HFFc6 (cell line): ENCODE data around the gene ACSS2. TPM values are rescaled to one million over a fixed set of nuclear protein-coding genes. Genes with fewer than 3 reads are reported as not detected.

Source experiments
- DNase-seq: peaks from one replicate; pipeline ENCODE4 v3.0.0-alpha.2; 2018
- H3K27ac Mint-ChIP-seq: 2 replicates; pipeline ENCODE4 v1.8.0; 2020; ENCODE audit warnings: mild to moderate bottlenecking, mixed read lengths
- H3K27me3 Mint-ChIP-seq: 2 replicates; pipeline ENCODE4 v1.8.0; 2021; ENCODE audit warnings: mild to moderate bottlenecking, moderate library complexity, mixed read lengths; ENCODE audit not compliant: insufficient read depth
- H3K36me3 Mint-ChIP-seq: 2 replicates; pipeline ENCODE4 v1.8.0; 2021; ENCODE audit warnings: low read depth, mixed read lengths
- H3K4me1 Mint-ChIP-seq: 2 replicates; pipeline ENCODE4 v1.8.0; 2020; ENCODE audit warnings: low read depth, mixed read lengths
- H3K4me3 Mint-ChIP-seq: 2 replicates; pipeline ENCODE4 v1.8.0; 2020; ENCODE audit warnings: mild to moderate bottlenecking, moderate library complexity, mixed read lengths
- H3K9me3 Mint-ChIP-seq: 2 replicates; pipeline ENCODE4 v1.8.0; 2020; ENCODE audit warnings: mild to moderate bottlenecking, mixed read lengths
- CTCF ChIP-seq: fragments of 200-600 bp; sonication (generic); IDR thresholded peaks from 2 replicates; pipeline ENCODE4 v1.5.0; 2021; ENCODE audit warnings: antibody characterized with exemption, mild to moderate bottlenecking
- total RNA-seq, 6 experiments: library from RNA; stranded (reverse); fragmentation: NEBNext Ultra II Directional; extraction: Animal tissue kit (Norgen Biotek cat#: 25700); gene quantifications; 2 replicates in 1 of 6; 3 replicates in 5 of 6; pipeline ENCODE4 v1.2.3, GENCODE V29; 2021

ACSS2 gene
- total RNA-seq, 6 experiments from 2014 or later: 13.2 to 18.0 (median 15.5) TPM

DNA sequence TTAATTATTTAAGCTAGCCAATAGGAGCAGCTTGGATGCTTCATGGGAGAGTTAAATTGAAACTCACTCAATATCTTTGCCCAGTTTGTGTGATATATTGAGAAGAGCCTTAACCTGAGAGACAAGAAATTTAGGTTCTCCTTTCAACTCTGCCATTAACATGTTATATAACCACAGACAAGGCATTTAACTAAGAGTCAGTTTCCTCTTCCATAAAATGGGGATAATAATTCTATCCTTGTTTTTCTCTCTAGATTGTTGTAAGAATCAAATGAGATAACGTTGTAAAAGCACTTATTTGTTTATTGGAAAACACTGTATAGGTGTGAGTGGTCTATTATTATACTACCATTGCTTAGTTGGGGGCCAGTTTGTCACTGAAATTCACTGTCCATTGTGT is 7.8 kb downstream of the ACSS2 start:
- no peak for TF ChIP-seq CTCF
- Mint-ChIP-seq H3K27ac (no peak overlapping the region), H3K36me3 (peaks cover 8% of the 10 kb centered on the region), H3K9me3 (no peaks in the 10 kb centered on the region), H3K27me3 (no peaks in the 10 kb centered on the region), H3K4me3 (no peak overlapping the region), H3K4me1 (no peaks in the 10 kb centered on the region)
- DNase-seq: no peak

DNA sequence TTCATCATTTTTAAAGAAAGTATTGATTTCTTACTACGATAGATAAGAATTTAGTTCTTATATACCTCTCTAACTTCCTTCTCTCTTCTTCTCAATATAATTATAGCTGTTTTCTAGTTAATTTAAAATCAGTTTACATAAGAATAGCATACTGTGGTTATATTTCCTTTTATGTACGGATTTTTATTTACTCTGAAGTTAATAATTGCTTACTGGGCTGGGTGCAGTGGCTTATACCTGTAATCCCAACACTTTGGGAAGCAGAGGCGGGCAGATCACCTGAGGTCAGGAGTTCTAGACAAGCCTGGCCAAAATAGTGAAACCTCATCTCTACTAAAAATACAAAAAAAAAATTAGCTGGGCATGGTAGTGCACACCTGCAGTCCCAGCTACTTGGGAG is 9.7 kb downstream of the ACSS2 start:
- no peaks in the 10 kb centered on the region; the same call in 1 of the 2 replicates for H3K27me3 Mint-ChIP-seq
- peaks cover 8% of the 10 kb centered on the region for H3K36me3 Mint-ChIP-seq
- no peak for DNase-seq
- no peaks in the 10 kb centered on the region for H3K9me3 Mint-ChIP-seq
- no peak for TF ChIP-seq CTCF
- H3K4me1 Mint-ChIP-seq: peaks cover 18% of the 10 kb centered on the region
- no peak overlapping the region for H3K4me3 Mint-ChIP-seq
- H3K27ac Mint-ChIP-seq: no peak overlapping the region

DNA sequence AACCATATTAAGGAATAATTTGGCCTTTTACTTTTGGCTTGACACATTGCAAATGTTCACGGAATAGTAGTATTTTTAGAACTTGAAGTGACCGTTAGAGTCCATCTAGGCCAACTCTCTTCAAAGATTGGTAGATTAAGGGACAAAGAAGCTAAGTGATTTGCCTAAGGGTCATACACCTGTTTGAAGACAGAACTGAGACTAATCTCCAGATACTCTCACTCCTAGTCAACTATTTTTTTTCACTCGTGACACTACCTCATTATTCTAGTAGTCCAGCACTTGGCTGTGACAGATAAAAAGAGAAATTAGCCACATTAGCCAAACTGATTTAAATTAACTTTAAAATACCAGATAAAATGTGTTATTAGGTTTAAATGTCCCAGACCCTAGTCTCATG is 10.6 kb downstream of the ACSS2 start:
- H3K4me3 Mint-ChIP-seq: no peak overlapping the region
- H3K4me1 Mint-ChIP-seq: peaks cover 27% of the 10 kb centered on the region
- no peak for TF ChIP-seq CTCF
- H3K27me3 Mint-ChIP-seq: no peaks in the 10 kb centered on the region; the same call in 1 of the 2 replicates
- no peaks in the 10 kb centered on the region for H3K9me3 Mint-ChIP-seq
- DNase-seq: no peak
- H3K36me3 Mint-ChIP-seq: peaks cover 8% of the 10 kb centered on the region
- no peak overlapping the region for H3K27ac Mint-ChIP-seq

DNA sequence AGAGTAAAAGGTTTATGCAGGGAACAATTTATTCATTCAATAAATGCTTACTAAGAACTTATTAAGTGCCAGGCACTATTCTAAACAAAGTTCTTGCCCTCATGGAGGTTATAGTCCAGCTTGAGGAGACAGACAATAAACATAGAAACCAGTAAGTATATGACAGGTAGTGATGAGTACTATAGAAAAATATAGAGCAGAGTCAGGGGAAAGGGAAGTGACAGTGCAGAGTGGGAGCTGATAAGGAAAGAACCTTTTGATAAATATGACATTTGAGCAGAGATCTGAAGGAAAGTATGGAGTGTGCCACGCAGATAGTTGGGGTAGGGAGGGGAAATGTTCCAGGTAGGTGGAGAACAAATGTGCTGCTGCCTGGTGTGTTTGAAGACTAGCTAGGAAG is 12.1 kb downstream of the ACSS2 start:
- Mint-ChIP-seq H3K27ac (no peak overlapping the region), H3K36me3 (peaks cover 8% of the 10 kb centered on the region), H3K4me3 (no peak overlapping the region), H3K9me3 (no peaks in the 10 kb centered on the region), H3K4me1 (peaks cover 28% of the 10 kb centered on the region), H3K27me3 (no peaks in the 10 kb centered on the region; the same call in 1 of the 2 replicates)
- no peak for DNase-seq
- TF ChIP-seq CTCF: no peak

- H3K4me1 Mint-ChIP-seq: peaks cover 36% of the 10 kb centered on the region
- H3K4me3 Mint-ChIP-seq: no peak overlapping the region; the same call in 1 of the 2 replicates
- no peaks in the 10 kb centered on the region for H3K9me3 Mint-ChIP-seq
- H3K27ac Mint-ChIP-seq: peak overlapping the region; percentile 73
- peak; percentile 71 for DNase-seq
- H3K27me3 Mint-ChIP-seq: no peaks in the 10 kb centered on the region; the same call in 1 of the 2 replicates
- peaks cover 8% of the 10 kb centered on the region for H3K36me3 Mint-ChIP-seq
- no peak for TF ChIP-seq CTCF
These were observed 15.0 kb downstream of the ACSS2 start for GRCh38 chr20:34891166-34892062.
